ENCODE data around the gene AMZ1. TPM values are rescaled to one million over a fixed set of nuclear protein-coding genes. Genes with fewer than 3 reads are reported as not detected.

The AMZ1 gene
- total RNA-seq, 4 donors from 2014 or later, result 0.19 to 0.27 TPM; not detected in 2

GRCh38 chr7:2764621-2765020 is 76.6 kb downstream of the AMZ1 start:
- 94 to 95% methylated on average over 11 of the region's 11 CpGs for WGBS, 2 donors
- DNase-seq (ENCODE audit: low spot score in 2 of 2), result no peak
- TF ChIP-seq CTCF (IDR thresholded peaks at IDR 0.05), result no peak
- no peak for TF ChIP-seq POLR2A (IDR thresholded peaks at IDR 0.05)
- intact Hi-C loops (cut with DNase I; ENCODE audit: low total_unique reads), result no loop called here
- no peak overlapping the region for H3K4me3 ChIP-seq (ENCODE audit: low read depth, poor library complexity, severe bottlenecking)

Other genes starting within 250 kb of the AMZ1 start
- not detected for gene GRIFIN, start 211.8 kb upstream of the AMZ1 start, total RNA-seq
- gene LFNG, start 168.4 kb upstream of the AMZ1 start, total RNA-seq, result 100 to 1,000 TPM; 104 to 169 (median 139) TPM
- gene BRAT1, start 132.7 kb upstream of the AMZ1 start, total RNA-seq, result 10 to 100 TPM; 40.5 to 88.4 (median 60.6) TPM
- gene IQCE, start 129.2 kb upstream of the AMZ1 start, total RNA-seq, result 10 to 100 TPM; 10.5 to 18.6 (median 12.8) TPM
- gene TTYH3, start 56.2 kb upstream of the AMZ1 start, total RNA-seq, result 10 to 100 TPM in 3 of 4 donors, 1 to 10 TPM in 1; 7.9 to 18.0 (median 13.9) TPM
- 10 to 100 TPM in 2 of 4 donors, 1 to 10 TPM in 2; 4.6 to 14.0 (median 8.9) TPM for gene GNA12, start 156.1 kb downstream of the AMZ1 start, total RNA-seq

All from lower leg skin (tissue), 4 donors.